HL-60 (cell line): ENCODE results near the gene WDR90.

Experiments used
- DNase-seq, 2 experiments: peaks; one replicate each; pipeline ENCODE4 v3.0.0-alpha.2; 2010 to 2020; ENCODE audit warnings: low read depth in 1 of 2, low spot score in 1 of 2
- H3K27ac ChIP-seq: fragments of 250-450 bp; sonication (Bioruptor Pico); replicated peaks from 2 replicates; pipeline ENCODE4 v1.5.1; 2020; ENCODE audit warnings: mild to moderate bottlenecking, moderate library complexity
- H3K27me3 ChIP-seq: fragments of 250-450 bp; sonication (Bioruptor Pico); 2 replicates; pipeline ENCODE4 v1.5.1; 2021; ENCODE audit warnings: mild to moderate bottlenecking, moderate library complexity; ENCODE audit not compliant: insufficient read depth, poor library complexity, severe bottlenecking
- H3K4me3 ChIP-seq: replicated peaks from 2 replicates; pipeline ENCODE4 v1.5.1; 2011; ENCODE audit warnings: mild to moderate bottlenecking, control low read depth, low read length; ENCODE audit not compliant: insufficient read depth
- GABPA ChIP-seq: IDR thresholded peaks from 2 replicates; pipeline ENCODE4 v1.6.1; 2012; ENCODE audit warnings: low read depth
- POLR2AphosphoS5 ChIP-seq: IDR thresholded peaks from 2 replicates; pipeline ENCODE4 v1.6.1; 2012; ENCODE audit warnings: low read depth
- REST ChIP-seq: IDR thresholded peaks from 2 replicates; pipeline ENCODE4 v1.6.1; 2012; ENCODE audit warnings: low read depth; ENCODE audit not compliant: insufficient replicate concordance
- SPI1 ChIP-seq: IDR thresholded peaks from 2 replicates; pipeline ENCODE4 v1.6.1; 2012; ENCODE audit warnings: low read depth, mild to moderate bottlenecking, borderline replicate concordance
- TF ChIP-seq, protein P1 (sequence below): IDR thresholded peaks from one replicate; pipeline ENCODE4 v1.5.1; 2011; ENCODE audit warnings: low read length, control low read depth, inconsistent platforms; ENCODE audit not compliant: insufficient read depth

The WDR90 gene

GRCh38 chr16:643050-643368 is 6.2 kb upstream of the WDR90 start:
- peak overlapping the region; percentile 93 for H3K27ac ChIP-seq
- TF ChIP-seq REST (no peak), POLR2AphosphoS5 (no peak), GABPA (no peak), SPI1 (no peak)
- TF ChIP-seq, protein P1, sequence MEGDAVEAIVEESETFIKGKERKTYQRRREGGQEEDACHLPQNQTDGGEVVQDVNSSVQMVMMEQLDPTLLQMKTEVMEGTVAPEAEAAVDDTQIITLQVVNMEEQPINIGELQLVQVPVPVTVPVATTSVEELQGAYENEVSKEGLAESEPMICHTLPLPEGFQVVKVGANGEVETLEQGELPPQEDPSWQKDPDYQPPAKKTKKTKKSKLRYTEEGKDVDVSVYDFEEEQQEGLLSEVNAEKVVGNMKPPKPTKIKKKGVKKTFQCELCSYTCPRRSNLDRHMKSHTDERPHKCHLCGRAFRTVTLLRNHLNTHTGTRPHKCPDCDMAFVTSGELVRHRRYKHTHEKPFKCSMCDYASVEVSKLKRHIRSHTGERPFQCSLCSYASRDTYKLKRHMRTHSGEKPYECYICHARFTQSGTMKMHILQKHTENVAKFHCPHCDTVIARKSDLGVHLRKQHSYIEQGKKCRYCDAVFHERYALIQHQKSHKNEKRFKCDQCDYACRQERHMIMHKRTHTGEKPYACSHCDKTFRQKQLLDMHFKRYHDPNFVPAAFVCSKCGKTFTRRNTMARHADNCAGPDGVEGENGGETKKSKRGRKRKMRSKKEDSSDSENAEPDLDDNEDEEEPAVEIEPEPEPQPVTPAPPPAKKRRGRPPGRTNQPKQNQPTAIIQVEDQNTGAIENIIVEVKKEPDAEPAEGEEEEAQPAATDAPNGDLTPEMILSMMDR = no peak
- H3K4me3 ChIP-seq = peak overlapping the region; percentile 68
- no peak for DNase-seq
- H3K27me3 ChIP-seq = no peaks in the 10 kb centered on the region

- TF ChIP-seq REST = no peak
- no peak for TF ChIP-seq POLR2AphosphoS5
- TF ChIP-seq, protein P1 = no peak
- no peak for TF ChIP-seq SPI1
- no peak for TF ChIP-seq GABPA
- no peaks in the 10 kb centered on the region for H3K27me3 ChIP-seq
- DNase-seq = no peak
- H3K4me3 ChIP-seq = no peak overlapping the region
- no peak overlapping the region for H3K27ac ChIP-seq
Observed at GRCh38 chr16:644556-644955, 4.6 kb upstream of the WDR90 start.

DNA sequence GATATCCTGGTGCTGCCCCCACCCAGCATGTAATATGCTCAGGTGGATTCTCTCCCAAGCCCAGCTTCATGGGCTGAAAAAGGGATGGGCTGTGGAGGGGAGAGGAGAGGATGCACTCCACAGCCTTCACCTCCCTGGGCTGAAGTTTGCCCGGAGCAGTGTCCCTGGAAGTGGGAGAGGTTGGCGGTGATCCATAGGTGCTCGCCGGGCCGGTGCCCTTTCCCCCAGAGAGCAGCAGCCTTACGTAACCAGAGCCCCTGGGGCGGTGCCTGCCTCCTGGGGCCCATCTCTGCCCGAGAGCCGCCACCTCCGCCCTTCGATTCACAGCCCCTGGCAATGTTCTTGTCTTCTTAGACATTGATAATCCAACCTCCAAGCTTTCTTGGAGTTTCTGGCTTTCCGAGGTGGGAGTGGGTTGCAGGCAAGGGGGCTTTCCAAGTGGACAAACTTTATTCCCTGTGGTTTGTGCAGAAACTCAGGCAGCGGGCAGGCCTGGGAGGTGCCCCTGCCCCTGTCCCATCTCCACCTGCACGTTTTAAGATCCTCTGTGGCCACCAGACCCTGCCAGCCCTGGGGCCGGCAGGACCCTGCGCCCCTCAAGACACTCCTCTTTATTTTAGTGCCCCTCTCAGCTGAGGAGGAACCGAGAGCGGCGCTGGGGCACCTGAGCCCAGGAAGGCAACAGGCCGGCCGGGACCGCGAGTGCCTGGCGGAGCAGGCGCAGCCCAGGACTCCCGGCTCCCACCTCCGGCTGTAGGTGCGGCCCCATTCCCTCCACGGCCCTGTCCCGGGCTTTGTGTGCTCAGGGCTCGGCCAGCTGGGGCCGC is 3.1 kb upstream of the WDR90 start:
- TF ChIP-seq POLR2AphosphoS5 = no peak; the same call in none of the 2 replicates
- Histone ChIP-seq H3K27ac (no peak overlapping the region), H3K4me3 (no peak overlapping the region), H3K27me3 (no peaks in the 10 kb centered on the region)
- DNase-seq = no peak

GRCh38 chr16:646679-647172 is 2.4 kb upstream of the WDR90 start:
- Histone ChIP-seq H3K27me3 (no peaks in the 10 kb centered on the region), H3K4me3 (no peak overlapping the region), H3K27ac (no peak overlapping the region)
- no peak for DNase-seq
- 0 out of 2 replicates have a peak, but pooled peaks have one; percentile 8 for TF ChIP-seq POLR2AphosphoS5
- no peak for TF ChIP-seq SPI1
